ENCODE data around the gene RALGPS1.

The RALGPS1 gene

DNA sequence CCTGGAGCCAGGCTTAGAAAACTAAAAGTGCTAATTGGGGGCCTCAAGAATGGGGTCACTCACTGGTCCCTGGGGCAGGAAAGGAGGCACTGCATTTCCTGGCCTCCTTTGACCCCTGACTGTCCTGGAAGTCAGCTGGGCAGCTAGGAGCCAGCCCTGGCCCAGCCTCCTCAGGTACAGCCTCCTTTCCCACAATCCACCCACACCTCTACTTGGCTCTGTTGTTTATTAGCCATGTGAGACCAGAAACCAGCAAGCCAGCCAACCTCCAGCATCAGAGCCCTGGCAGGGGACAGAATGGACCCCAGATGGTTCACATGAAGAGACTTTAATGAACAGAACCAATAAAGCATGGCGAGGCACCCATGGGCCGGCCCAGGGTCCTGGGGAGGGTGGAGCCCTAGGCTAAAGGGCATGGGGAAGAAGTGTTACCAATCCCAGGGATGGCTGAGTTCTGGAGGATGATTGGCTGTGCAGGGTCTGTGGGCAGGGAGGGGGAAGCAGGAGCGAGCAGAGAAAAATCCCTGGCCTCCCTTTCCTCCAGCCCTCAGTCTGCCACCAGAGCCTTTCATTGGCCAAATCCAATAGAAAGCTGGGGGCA lies 263.2 kb downstream of the RALGPS1 start:
- intact Hi-C loops (cut with micrococcal nuclease) = no loop called here
- H3K27ac Mint-ChIP-seq = no peak overlapping the region

GRCh38 chr9:127178686-127179632 lies 264.4 kb downstream of the RALGPS1 start:
- H3K27me3 Mint-ChIP-seq = peaks cover 5% of the 10 kb centered on the region
- H3K4me1 Mint-ChIP-seq (ENCODE audit: low read depth) = peaks cover 13% of the 10 kb centered on the region
- H3K4me3 Mint-ChIP-seq = no peak overlapping the region
- intact Hi-C loops (cut with micrococcal nuclease) = no loop called here
- H3K27ac Mint-ChIP-seq = no peak overlapping the region
- H3K9me3 Mint-ChIP-seq = no peaks in the 10 kb centered on the region
- H3K36me3 Mint-ChIP-seq (ENCODE audit: low read depth) = no peaks in the 10 kb centered on the region

More for the DNA sequence above, 263.2 kb downstream of the RALGPS1 start:
- Mint-ChIP-seq H3K27me3 (peaks cover 5% of the 10 kb centered on the region), H3K4me3 (no peak overlapping the region), H3K36me3 (ENCODE audit: low read depth) (no peaks in the 10 kb centered on the region), H3K4me1 (ENCODE audit: low read depth) (peaks cover 13% of the 10 kb centered on the region), H3K9me3 (no peaks in the 10 kb centered on the region)

DNA sequence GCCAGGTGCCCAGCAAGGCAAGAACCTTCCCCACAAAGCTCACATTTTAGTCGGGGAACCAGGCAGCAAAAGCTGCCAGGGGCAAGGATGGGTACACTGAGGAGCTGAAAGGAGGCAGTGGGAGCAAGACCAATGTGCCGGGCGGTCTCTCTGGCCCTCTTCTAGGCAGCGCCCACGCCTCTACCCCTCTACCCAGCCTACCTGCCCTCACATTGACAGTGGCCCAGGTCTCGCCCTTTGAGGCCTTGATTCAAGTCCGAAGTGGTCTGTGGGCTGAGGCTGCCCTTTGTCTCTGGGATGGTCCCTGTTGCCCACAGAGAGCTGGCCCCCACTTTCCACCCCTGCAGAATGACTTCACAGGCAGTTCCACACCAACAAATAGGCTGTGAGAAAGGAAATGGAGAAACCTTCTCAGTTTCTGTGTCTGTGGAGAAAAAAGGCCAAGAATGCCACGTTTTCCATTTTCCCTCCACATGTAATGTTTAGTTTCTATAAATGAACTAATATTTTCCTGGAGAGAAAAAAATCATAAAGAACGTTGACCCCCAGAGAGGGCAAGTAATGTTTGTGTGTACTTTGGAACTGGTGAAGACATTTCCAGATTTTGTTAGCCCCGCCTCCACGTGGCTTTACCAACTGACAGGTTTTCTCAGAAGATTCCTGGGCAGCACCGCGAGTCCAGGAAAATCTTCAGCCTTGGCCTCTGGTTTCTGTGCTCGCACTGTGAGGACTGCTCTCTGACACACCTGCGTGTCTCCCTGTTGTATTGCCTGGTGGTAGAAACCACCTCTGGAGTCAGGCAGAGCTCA lies 265.3 kb downstream of the RALGPS1 start:
- no peaks in the 10 kb centered on the region for H3K9me3 Mint-ChIP-seq
- no peaks in the 10 kb centered on the region for H3K36me3 Mint-ChIP-seq (ENCODE audit: low read depth)
- peaks cover 5% of the 10 kb centered on the region for H3K27me3 Mint-ChIP-seq
- H3K27ac Mint-ChIP-seq = no peak overlapping the region
- H3K4me3 Mint-ChIP-seq = no peak overlapping the region
- intact Hi-C loops (cut with micrococcal nuclease) = no loop called here
- H3K4me1 Mint-ChIP-seq (ENCODE audit: low read depth) = peaks cover 13% of the 10 kb centered on the region

GRCh38 chr9:127180457-127181314 lies 266.1 kb downstream of the RALGPS1 start:
- Mint-ChIP-seq H3K4me3 (no peak overlapping the region), H3K36me3 (ENCODE audit: low read depth) (no peaks in the 10 kb centered on the region), H3K27me3 (peaks cover 5% of the 10 kb centered on the region), H3K4me1 (ENCODE audit: low read depth) (peaks cover 13% of the 10 kb centered on the region), H3K9me3 (no peaks in the 10 kb centered on the region), H3K27ac (no peak overlapping the region)
- intact Hi-C loops (cut with micrococcal nuclease) = no loop called here

DNA sequence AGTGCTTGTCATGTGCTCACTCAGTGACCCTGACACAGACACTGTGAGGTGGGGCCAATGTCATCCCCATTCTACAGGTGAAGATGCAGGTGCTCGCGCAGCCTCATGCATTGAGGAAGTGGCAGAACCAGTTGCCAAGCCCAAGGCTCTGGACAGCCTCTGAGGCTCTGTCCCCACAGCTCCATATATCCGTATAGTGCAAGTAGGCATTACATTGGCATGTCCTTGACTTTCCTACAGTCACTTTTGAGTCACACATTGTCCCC lies 266.7 kb downstream of the RALGPS1 start:
- H3K9me3 Mint-ChIP-seq = no peaks in the 10 kb centered on the region
- peaks cover 13% of the 10 kb centered on the region for H3K4me1 Mint-ChIP-seq (ENCODE audit: low read depth)
- intact Hi-C loops (cut with micrococcal nuclease) = no loop called here
- no peak overlapping the region for H3K27ac Mint-ChIP-seq
- H3K36me3 Mint-ChIP-seq (ENCODE audit: low read depth) = no peaks in the 10 kb centered on the region
- peaks cover 5% of the 10 kb centered on the region for H3K27me3 Mint-ChIP-seq
- H3K4me3 Mint-ChIP-seq = no peak overlapping the region

DNA sequence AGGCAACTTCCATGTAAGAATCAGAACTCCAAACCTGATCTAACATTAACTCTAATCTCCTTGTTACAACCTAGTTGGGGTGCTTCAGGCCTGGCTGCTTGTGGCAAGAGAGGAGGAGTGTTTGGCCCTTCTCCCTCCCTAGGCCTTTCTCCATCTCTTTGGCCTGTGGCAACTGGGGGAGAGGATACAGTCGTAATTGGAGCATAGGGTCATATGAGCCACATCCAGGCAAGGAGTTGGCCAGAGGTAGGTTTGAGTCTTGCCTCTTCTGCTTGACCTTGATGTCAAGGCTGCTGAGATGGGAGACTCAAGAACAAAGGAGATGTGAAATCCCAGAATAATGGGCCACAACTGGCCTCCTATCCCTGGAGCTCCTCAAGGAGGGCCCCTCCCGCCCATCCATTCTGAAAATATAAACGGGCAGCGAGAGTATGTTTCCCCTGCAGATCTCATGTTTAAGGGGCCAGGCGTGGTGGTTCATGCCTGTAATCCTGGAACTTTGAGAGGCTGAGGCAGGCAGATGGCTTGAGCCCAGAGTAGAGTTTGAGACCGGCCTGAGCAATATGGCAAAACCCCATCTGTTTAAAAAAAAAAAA lies 267.1 kb downstream of the RALGPS1 start:
- H3K27me3 Mint-ChIP-seq = peaks cover 5% of the 10 kb centered on the region
- no peak overlapping the region for H3K27ac Mint-ChIP-seq
- no peaks in the 10 kb centered on the region for H3K36me3 Mint-ChIP-seq (ENCODE audit: low read depth)
- H3K9me3 Mint-ChIP-seq = no peaks in the 10 kb centered on the region
- peaks cover 13% of the 10 kb centered on the region for H3K4me1 Mint-ChIP-seq (ENCODE audit: low read depth)
- no peak overlapping the region for H3K4me3 Mint-ChIP-seq
- intact Hi-C loops (cut with micrococcal nuclease) = no loop called here

DNA sequence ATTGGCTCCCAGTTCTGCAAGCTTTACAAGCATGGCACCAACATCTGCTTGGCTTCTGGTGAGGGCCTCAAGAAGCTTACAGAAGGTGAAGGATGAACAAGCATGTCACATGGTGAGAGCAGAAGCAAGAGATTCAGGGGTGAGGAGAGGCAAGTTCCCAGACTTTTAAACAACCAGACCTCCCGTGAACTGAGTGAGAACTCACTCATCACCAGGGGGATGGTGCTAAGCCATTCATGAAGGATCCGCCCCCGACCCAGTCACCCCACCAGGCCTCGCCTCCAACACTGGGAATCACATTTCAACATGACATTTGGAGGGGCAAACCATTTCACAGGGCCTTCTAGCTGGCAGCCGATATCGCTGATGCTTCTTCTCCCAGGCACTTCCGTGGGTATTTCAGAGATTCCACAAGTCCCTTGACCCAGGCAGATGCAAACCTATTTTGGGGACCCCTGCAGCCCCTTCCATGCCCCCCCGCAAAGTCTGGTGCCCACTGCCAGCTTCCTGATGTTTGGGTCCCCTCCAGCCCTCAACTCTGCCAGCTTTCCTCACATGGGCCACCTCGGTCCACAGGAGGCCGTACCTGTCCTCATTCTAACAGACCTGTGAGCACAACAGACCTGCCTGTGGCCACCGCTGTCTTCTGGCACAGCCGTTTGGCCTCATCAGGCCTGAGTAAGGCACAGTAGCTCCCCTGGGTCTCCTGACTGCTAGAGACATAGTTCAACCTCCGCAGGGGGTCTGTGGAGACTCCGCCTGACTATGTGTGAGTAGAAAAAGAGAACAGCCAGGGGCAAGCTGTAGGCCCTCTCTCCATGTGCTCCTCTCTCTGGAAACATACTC lies 268.5 kb downstream of the RALGPS1 start:
- no peaks in the 10 kb centered on the region for H3K9me3 Mint-ChIP-seq
- intact Hi-C loops (cut with micrococcal nuclease) = no loop called here
- H3K4me3 Mint-ChIP-seq = no peak overlapping the region
- peaks cover 3% of the 10 kb centered on the region for H3K27me3 Mint-ChIP-seq
- H3K4me1 Mint-ChIP-seq (ENCODE audit: low read depth) = peaks cover 6% of the 10 kb centered on the region
- no peak overlapping the region for H3K27ac Mint-ChIP-seq
- no peaks in the 10 kb centered on the region for H3K36me3 Mint-ChIP-seq (ENCODE audit: low read depth)

DNA sequence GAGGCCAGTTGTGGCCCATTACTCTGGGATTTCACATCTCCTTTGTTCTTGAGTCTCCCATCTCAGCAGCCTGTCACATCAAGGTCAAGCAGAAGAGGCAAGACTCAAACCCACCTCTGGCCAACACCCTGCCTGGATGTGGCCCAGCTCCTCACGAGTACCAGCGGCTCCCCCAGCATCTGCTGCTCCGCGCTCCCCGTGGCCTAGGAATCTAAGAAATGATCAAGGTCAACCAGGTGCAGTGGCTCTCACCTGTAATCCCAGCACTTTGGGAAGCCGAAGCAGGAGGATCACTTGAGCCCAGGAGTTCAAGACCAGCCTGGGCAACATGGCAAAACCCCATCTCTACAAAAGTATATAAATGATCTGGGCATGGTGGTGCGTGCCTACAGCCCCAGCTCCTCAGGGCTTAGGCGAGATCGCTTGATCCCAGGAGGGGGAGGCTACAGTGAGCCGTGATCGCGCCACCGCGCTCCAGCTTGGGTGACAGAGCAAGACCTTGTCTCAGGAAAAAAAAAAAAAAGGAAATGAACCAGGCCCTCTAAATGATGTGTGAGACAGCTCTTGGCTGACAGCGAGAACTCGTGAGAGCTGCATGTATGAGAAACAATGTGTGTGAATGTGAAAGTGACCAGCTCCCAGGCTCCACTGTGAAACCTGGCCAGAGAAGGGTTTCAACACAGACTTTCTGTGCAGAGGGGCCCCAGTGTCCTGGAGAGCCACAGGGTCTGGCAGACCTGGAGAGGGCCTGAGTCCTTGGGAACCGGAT lies 269.4 kb downstream of the RALGPS1 start:
- H3K4me1 Mint-ChIP-seq (ENCODE audit: low read depth) = peaks cover under 1% of the 10 kb centered on the region
- H3K4me3 Mint-ChIP-seq = no peak overlapping the region
- intact Hi-C loops (cut with micrococcal nuclease) = no loop called here
- H3K9me3 Mint-ChIP-seq = no peaks in the 10 kb centered on the region
- H3K36me3 Mint-ChIP-seq (ENCODE audit: low read depth) = no peaks in the 10 kb centered on the region
- H3K27ac Mint-ChIP-seq = no peak overlapping the region
- H3K27me3 Mint-ChIP-seq = peaks cover 3% of the 10 kb centered on the region

DNA sequence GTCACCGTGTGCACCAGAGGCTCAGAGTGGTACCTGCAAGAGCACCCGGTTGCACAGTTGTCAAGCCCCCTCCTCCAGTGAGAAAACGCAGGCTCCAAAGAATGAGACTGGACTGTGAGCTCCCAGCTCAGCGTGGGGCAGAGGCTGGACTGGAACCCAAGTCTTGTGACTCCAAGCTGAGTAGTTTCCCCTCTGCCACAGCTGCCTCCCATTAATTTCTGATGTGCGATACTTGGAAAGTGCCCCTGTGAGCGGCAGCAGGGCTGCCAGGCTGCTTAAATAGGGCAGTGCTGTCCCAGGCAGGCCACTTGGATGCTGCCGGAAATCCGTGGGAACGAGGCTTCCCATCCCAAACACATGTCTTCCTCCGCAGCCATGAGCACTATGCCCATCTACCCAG lies 270.1 kb downstream of the RALGPS1 start:
- Mint-ChIP-seq H3K9me3 (no peaks in the 10 kb centered on the region), H3K4me3 (no peak overlapping the region), H3K4me1 (ENCODE audit: low read depth) (no peaks in the 10 kb centered on the region), H3K27me3 (peaks cover 5% of the 10 kb centered on the region), H3K27ac (no peak overlapping the region), H3K36me3 (ENCODE audit: low read depth) (no peaks in the 10 kb centered on the region)
- intact Hi-C loops (cut with micrococcal nuclease) = no loop called here

GRCh38 chr9:127185181-127185580 lies 270.6 kb downstream of the RALGPS1 start:
- Mint-ChIP-seq H3K36me3 (ENCODE audit: low read depth) (no peaks in the 10 kb centered on the region), H3K27ac (no peak overlapping the region), H3K9me3 (no peaks in the 10 kb centered on the region), H3K27me3 (peaks cover 8% of the 10 kb centered on the region), H3K4me3 (no peak overlapping the region), H3K4me1 (ENCODE audit: low read depth) (no peaks in the 10 kb centered on the region)
- intact Hi-C loops (cut with micrococcal nuclease) = no loop called here

GRCh38 chr9:127185931-127186781 lies 271.6 kb downstream of the RALGPS1 start:
- no peak overlapping the region for H3K4me3 Mint-ChIP-seq
- intact Hi-C loops (cut with micrococcal nuclease) = no loop called here
- peaks cover 10% of the 10 kb centered on the region for H3K27me3 Mint-ChIP-seq
- H3K4me1 Mint-ChIP-seq (ENCODE audit: low read depth) = no peaks in the 10 kb centered on the region
- no peaks in the 10 kb centered on the region for H3K36me3 Mint-ChIP-seq (ENCODE audit: low read depth)
- H3K9me3 Mint-ChIP-seq = no peaks in the 10 kb centered on the region
- H3K27ac Mint-ChIP-seq = no peak overlapping the region
